ENCODE measurements around the gene URI1. TPM values are rescaled to one million over a fixed set of nuclear protein-coding genes. Genes with fewer than 3 reads are reported as not detected.

URI1 gene
- total RNA-seq, 1 experiment from 2014 or later, result 31.0 TPM

- ATAC-seq (no peak), DNase-seq (no peak)
- Histone ChIP-seq H3K9me3 (ENCODE audit: low read length) (no peaks in the 10 kb centered on the region), H3K27me3 (ENCODE audit: low read length) (no peaks in the 10 kb centered on the region), H2AFZ (ENCODE audit: low read length) (no peak overlapping the region), H3K4me3 (ENCODE audit: low read length) (no peak overlapping the region), H3F3A (ENCODE audit: low read length, unreplicated experiment) (no peaks in the 10 kb centered on the region), H3K4me1 (ENCODE audit: insufficient read depth, low read length) (no peaks in the 10 kb centered on the region), H3K79me2 (ENCODE audit: low read length) (no peaks in the 10 kb centered on the region), H3K9me2 (replicated peaks; ENCODE audit: low read length) (no peaks in the 10 kb centered on the region), H3K36me3 (ENCODE audit: low read depth, low read length) (no peaks in the 10 kb centered on the region), H3K9ac (ENCODE audit: low read length) (no peak overlapping the region), H3K27ac (ENCODE audit: low read length) (no peak overlapping the region), H4K20me1 (ENCODE audit: low read length) (no peaks in the 10 kb centered on the region), H3K4me2 (ENCODE audit: low read length) (no peak overlapping the region)
- BruUV-seq (replicated peaks), result no TSS peak
- intact Hi-C loops (cut with micrococcal nuclease), result no loop called here
- no peak for TF ChIP-seq CTCF (conservative IDR thresholded peaks at IDR 0.05; ENCODE audit: low read depth, low read length)
- TF ChIP-seq EZH2 (IDR thresholded peaks at IDR 0.05; ENCODE audit: low read length, unreplicated experiment), result no peak
- no peak for TF ChIP-seq EZH2phosphoT487 (IDR thresholded peaks at IDR 0.05; ENCODE audit: borderline replicate concordance, low read length)
- ChIA-PET POLR2A (ENCODE audit: unreplicated experiment) (no interaction called here), CTCF (no interaction called here)
Measured at GRCh38 chr19:29934781-29935180, 7.3 kb upstream of the URI1 start.

- TF ChIP-seq EZH2phosphoT487 (IDR thresholded peaks at IDR 0.05; ENCODE audit: borderline replicate concordance, low read length) (no peak), EZH2 (IDR thresholded peaks at IDR 0.05; ENCODE audit: low read length, unreplicated experiment) (no peak), CTCF (conservative IDR thresholded peaks at IDR 0.05; ENCODE audit: low read depth, low read length) (no peak)
- ChIA-PET POLR2A (ENCODE audit: unreplicated experiment) (no interaction called here), CTCF (no interaction called here)
Measured at GRCh38 chr19:29936409-29936808, 5.6 kb upstream of the URI1 start.

GRCh38 chr19:29939628-29940027 lies 2.4 kb upstream of the URI1 start:
- TF ChIP-seq CTCF (conservative IDR thresholded peaks at IDR 0.05; ENCODE audit: low read depth, low read length) (no peak), EZH2phosphoT487 (IDR thresholded peaks at IDR 0.05; ENCODE audit: borderline replicate concordance, low read length) (no peak), EZH2 (IDR thresholded peaks at IDR 0.05; ENCODE audit: low read length, unreplicated experiment) (no peak)
- DNase-seq, result no peak

More at GRCh38 chr19:29936409-29936808, 5.6 kb upstream of the URI1 start:
- no peak overlapping the region for H3K9ac ChIP-seq (ENCODE audit: low read length)
- H3F3A ChIP-seq (ENCODE audit: low read length, unreplicated experiment), result no peaks in the 10 kb centered on the region
- no peaks in the 10 kb centered on the region for H3K9me3 ChIP-seq (ENCODE audit: low read length)
- no TSS peak for BruUV-seq (replicated peaks)
- H3K4me3 ChIP-seq (ENCODE audit: low read length), result no peak overlapping the region
- H3K9me2 ChIP-seq (replicated peaks; ENCODE audit: low read length), result no peaks in the 10 kb centered on the region
- no peaks in the 10 kb centered on the region for H3K36me3 ChIP-seq (ENCODE audit: low read depth, low read length)
- no peak overlapping the region for H2AFZ ChIP-seq (ENCODE audit: low read length)
- no peak overlapping the region for H3K4me2 ChIP-seq (ENCODE audit: low read length)
- no peaks in the 10 kb centered on the region for H4K20me1 ChIP-seq (ENCODE audit: low read length)
- intact Hi-C loops (cut with micrococcal nuclease), result no loop called here
- no peaks in the 10 kb centered on the region for H3K27me3 ChIP-seq (ENCODE audit: low read length)
- no peaks in the 10 kb centered on the region for H3K79me2 ChIP-seq (ENCODE audit: low read length)
- H3K4me1 ChIP-seq (ENCODE audit: insufficient read depth, low read length), result no peaks in the 10 kb centered on the region
- no peak for DNase-seq
- ATAC-seq, result no peak
- H3K27ac ChIP-seq (ENCODE audit: low read length), result no peak overlapping the region

More at GRCh38 chr19:29939628-29940027, 2.4 kb upstream of the URI1 start:
- H2AFZ ChIP-seq (ENCODE audit: low read length), result no peak overlapping the region
- no TSS peak for BruUV-seq (replicated peaks)
- no peak overlapping the region for H3K4me3 ChIP-seq (ENCODE audit: low read length)
- no peak for ATAC-seq
- peaks cover 21% of the 10 kb centered on the region for H3K79me2 ChIP-seq (ENCODE audit: low read length)
- H3K9me2 ChIP-seq (replicated peaks; ENCODE audit: low read length), result no peaks in the 10 kb centered on the region
- H3K27me3 ChIP-seq (ENCODE audit: low read length), result no peaks in the 10 kb centered on the region
- H3K4me2 ChIP-seq (ENCODE audit: low read length), result no peak overlapping the region
- no peak overlapping the region for H3K9ac ChIP-seq (ENCODE audit: low read length)
- POLR2A ChIA-PET (ENCODE audit: unreplicated experiment), result no interaction called here
- no peaks in the 10 kb centered on the region for H3F3A ChIP-seq (ENCODE audit: low read length, unreplicated experiment)
- no peaks in the 10 kb centered on the region for H3K9me3 ChIP-seq (ENCODE audit: low read length)
- H3K27ac ChIP-seq (ENCODE audit: low read length), result no peak overlapping the region
- H4K20me1 ChIP-seq (ENCODE audit: low read length), result peaks cover 15% of the 10 kb centered on the region
- CTCF ChIA-PET, result no interaction called here
- intact Hi-C loops (cut with micrococcal nuclease), result no loop called here
- no peaks in the 10 kb centered on the region for H3K36me3 ChIP-seq (ENCODE audit: low read depth, low read length)
- peaks cover 5% of the 10 kb centered on the region for H3K4me1 ChIP-seq (ENCODE audit: insufficient read depth, low read length)
